ENCODE data around the gene MPZL2. TPM values are rescaled to one million over a fixed set of nuclear protein-coding genes. Genes with fewer than 3 reads are reported as not detected.
A peak's percentile ranks its signal among the peaks of the same experiment; 100 is the strongest.

MPZL2 gene
- total RNA-seq, 1 donor, result 0.36 TPM

GRCh38 chr11:118306556-118306955, 42.5 kb upstream of the MPZL2 start:
- no peak overlapping the region for H3K4me3 ChIP-seq (ENCODE audit: low read depth, low read length)
- TF ChIP-seq CTCF (IDR thresholded peaks at IDR 0.05; ENCODE audit: insufficient read depth, low read length), result no peak
- DNase-seq (ENCODE audit: low read depth), result no peak

GRCh38 chr11:118305726-118306125, 41.6 kb upstream of the MPZL2 start:
- no peak overlapping the region for H3K4me3 ChIP-seq (ENCODE audit: low read depth, low read length)
- TF ChIP-seq CTCF (IDR thresholded peaks at IDR 0.05; ENCODE audit: insufficient read depth, low read length), result no peak
- no peak for DNase-seq (ENCODE audit: low read depth)

GRCh38 chr11:118304568-118305248, 40.6 kb upstream of the MPZL2 start, which contains the start of gene CD3E:
CD3E (plus strand) TSS chr11:118304730; CDS start chr11:118304953, 223 bp downstream.
- TF ChIP-seq CTCF (IDR thresholded peaks at IDR 0.05; ENCODE audit: insufficient read depth, low read length), result no peak
- no peak within 1 kb of the TSS for H3K4me3 ChIP-seq (ENCODE audit: low read depth, low read length)
- DNase-seq (ENCODE audit: low read depth), result no peak

- TF ChIP-seq CTCF (IDR thresholded peaks at IDR 0.05; ENCODE audit: insufficient read depth, low read length), result no peak
- no peak for DNase-seq (ENCODE audit: low read depth)
- no peak overlapping the region for H3K4me3 ChIP-seq (ENCODE audit: low read depth, low read length)
Measured at GRCh38 chr11:118304227-118304567, 40.1 kb upstream of the MPZL2 start.

GRCh38 chr11:118301600-118302195, 37.6 kb upstream of the MPZL2 start:
- H3K4me3 ChIP-seq (ENCODE audit: low read depth, low read length), result no peak overlapping the region
- DNase-seq (ENCODE audit: low read depth), result no peak
- no peak for TF ChIP-seq CTCF (IDR thresholded peaks at IDR 0.05; ENCODE audit: insufficient read depth, low read length)

- no peak overlapping the region for H3K4me3 ChIP-seq (ENCODE audit: low read depth, low read length)
- peak; percentile 14 for DNase-seq (ENCODE audit: low read depth)
- peak; percentile 50 for TF ChIP-seq CTCF (IDR thresholded peaks at IDR 0.05; ENCODE audit: insufficient read depth, low read length)
Measured at GRCh38 chr11:118295815-118296454, 31.8 kb upstream of the MPZL2 start.
